ENCODE data around the gene GLRA1. TPM values are rescaled to one million over a fixed set of nuclear protein-coding genes. Genes with fewer than 3 reads are reported as not detected.

The GLRA1 gene
- total RNA-seq: not detected
- long read RNA-seq: 0 reads

- DNase-seq (peak; percentile 67), ATAC-seq (ENCODE audit: poor library complexity) (peak; percentile 60)
- intact Hi-C loops (cut with DNase I): no loop called here
Observed at GRCh38 chr5:151924564-151925301, at the start of gene GLRA1. Gene GLRA1 (minus strand): TSS chr5:151924851. CDS start chr5:151924549, 302 bp downstream.

- no peak for DNase-seq
- no peak for ATAC-seq (ENCODE audit: poor library complexity)
- intact Hi-C loops (cut with DNase I): no loop called here
Observed at GRCh38 chr5:151970885-151971284, 46.2 kb upstream of the GLRA1 start.

DNA sequence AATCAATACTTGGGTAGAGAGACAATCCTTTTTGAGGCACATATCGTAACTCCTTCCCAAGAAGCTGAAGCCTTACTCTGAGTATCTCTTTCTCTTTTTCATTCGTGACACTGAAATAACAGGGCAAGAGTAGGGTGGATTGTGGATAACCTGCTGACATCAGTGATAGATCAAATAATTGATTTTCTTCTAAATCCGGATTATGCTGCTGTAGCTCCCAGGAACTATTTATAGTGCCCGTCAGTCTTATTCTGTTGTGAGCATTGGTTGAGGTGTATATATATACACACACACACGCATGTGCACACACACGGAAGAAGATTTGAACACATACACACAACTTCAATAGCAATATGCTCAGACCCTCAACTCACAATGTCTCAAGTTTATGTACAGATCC lies 43.2 kb upstream of the GLRA1 start:
- DNase-seq (no peak), ATAC-seq (ENCODE audit: poor library complexity) (no peak)
- intact Hi-C loops (cut with DNase I): no loop called here

DNA sequence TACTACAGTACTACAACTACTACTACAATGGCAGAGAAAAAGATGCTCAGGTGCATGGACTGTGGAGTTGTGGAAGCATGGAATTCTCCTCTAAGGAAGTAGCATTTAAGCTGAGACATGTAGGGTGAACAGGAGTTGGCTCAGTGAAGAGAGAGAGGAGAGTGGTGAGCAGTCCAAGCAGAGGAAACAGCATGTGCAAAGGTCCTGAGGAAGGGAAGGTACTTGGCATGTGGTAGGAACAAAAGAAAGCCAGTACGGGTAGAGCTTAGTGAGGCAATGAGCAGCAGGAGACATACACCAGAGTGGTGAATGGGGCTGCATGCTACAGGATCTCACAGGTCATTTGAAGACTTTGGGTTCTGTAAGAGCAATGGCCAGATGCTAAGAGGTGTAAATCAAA lies 41.4 kb upstream of the GLRA1 start:
- no peak for ATAC-seq (ENCODE audit: poor library complexity)
- intact Hi-C loops (cut with DNase I): no loop called here
- DNase-seq: no peak

DNA sequence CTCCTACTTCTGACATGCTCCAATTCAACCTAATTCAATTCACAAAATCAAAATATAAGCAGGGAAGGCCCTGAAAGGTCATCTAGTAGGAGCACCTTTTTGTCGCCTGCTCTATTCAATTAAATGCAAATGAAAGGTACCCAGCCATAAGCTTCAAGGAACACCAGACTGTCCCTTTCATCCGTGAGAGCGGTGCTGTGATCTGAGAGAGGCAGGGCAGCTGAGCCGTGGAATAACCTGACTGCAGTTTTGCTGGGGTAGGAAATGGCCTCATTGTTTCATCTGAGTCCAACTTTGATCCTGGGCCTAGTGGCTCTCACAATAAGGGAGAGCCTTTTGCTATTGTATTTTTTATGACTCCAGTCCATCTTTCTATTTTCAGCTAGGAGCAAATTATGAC lies 39.8 kb upstream of the GLRA1 start:
- ATAC-seq (ENCODE audit: poor library complexity): no peak
- intact Hi-C loops (cut with DNase I): no loop called here
- no peak for DNase-seq

GRCh38 chr5:151961557-151961956 lies 36.9 kb upstream of the GLRA1 start:
- no peak for ATAC-seq (ENCODE audit: poor library complexity)
- intact Hi-C loops (cut with DNase I): no loop called here
- no peak for DNase-seq

- intact Hi-C loops (cut with DNase I): no loop called here
- ATAC-seq (ENCODE audit: poor library complexity): no peak
- no peak for DNase-seq
Observed at GRCh38 chr5:151958111-151958510, 33.5 kb upstream of the GLRA1 start.

DNA sequence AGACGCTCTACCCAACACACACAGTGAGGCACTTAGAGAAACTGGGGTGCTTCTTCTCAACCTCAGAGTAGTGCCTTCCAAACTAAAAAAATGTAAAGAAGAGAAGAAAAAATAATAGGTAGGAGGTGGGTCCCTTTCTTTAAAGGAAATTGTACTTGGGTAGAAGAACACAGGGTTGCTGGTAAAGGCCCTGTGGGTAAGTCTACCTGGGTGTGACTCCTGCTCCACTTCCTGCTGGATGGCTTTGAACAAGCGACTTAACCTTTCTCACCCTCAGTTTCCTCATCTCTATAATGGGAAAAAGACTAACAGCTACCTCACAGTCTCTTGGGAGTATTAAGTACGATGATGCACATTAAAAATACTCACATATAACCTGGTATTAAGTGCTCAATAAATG lies 32.1 kb upstream of the GLRA1 start:
- intact Hi-C loops (cut with DNase I): no loop called here
- ATAC-seq (ENCODE audit: poor library complexity) (no peak), DNase-seq (no peak)

- ATAC-seq (ENCODE audit: poor library complexity) (no peak), DNase-seq (no peak)
- intact Hi-C loops (cut with DNase I): no loop called here
Observed at GRCh38 chr5:151954255-151954654, 29.6 kb upstream of the GLRA1 start.

GRCh38 chr5:151953833-151954232 lies 29.2 kb upstream of the GLRA1 start:
- no peak for ATAC-seq (ENCODE audit: poor library complexity)
- no peak for DNase-seq
- intact Hi-C loops (cut with DNase I): no loop called here

GRCh38 chr5:151952238-151952637 lies 27.6 kb upstream of the GLRA1 start:
- ATAC-seq (ENCODE audit: poor library complexity): no peak
- intact Hi-C loops (cut with DNase I): no loop called here
- DNase-seq: no peak

DNA sequence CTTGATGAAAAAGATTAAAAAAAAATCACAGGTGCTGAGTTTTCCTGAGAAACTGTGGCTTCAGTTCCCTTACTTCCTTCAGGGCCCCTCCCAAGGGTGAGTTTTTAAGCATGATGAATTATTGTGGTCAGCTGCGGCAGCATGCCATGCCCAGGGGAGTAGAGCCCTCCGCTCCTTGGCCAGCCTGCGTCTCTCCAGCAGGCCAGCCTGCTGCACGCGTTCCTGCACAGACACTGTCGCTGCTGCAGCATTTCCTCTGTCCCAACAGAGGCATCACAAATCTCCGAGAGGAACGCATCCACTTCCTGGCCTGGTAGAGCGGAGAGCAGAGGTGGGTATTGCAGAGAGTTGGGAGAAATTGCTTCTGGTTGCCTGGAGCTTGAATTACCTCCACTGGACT lies 26.1 kb upstream of the GLRA1 start:
- intact Hi-C loops (cut with DNase I): no loop called here
- ATAC-seq (ENCODE audit: poor library complexity): no peak
- no peak for DNase-seq

DNA sequence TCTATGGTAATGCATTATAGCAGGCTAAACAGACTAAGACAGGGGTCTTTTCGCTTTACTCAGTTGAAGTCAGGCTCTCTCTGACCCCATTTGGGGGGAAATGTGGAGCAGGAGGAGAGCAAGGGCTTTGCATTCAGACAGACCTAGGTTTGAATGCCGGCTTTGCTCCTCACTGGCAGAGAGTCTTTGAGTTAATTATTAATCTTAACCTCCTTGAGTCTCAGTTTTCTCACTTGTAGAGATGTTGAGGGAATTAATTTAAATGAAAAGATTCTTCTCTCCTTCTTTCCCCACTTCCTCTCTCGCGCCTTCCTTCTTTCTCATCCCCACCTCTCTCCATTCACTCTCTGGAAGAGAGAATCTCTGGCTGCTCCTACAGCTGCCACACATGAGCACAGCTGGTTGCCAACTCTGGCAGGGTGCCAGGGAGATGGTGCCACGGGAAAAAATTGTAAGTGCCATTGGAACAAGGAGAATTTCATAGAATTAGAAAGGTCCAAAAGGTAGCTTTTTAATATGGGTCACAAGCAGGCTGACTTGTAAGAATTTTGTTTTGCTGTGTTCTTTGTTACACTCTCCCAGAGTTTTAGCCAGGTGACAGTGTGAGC lies 25.2 kb upstream of the GLRA1 start:
- intact Hi-C loops (cut with DNase I): no loop called here
- ATAC-seq (ENCODE audit: poor library complexity) (no peak), DNase-seq (no peak)

- DNase-seq (no peak), ATAC-seq (ENCODE audit: poor library complexity) (no peak)
- intact Hi-C loops (cut with DNase I): no loop called here
Observed at GRCh38 chr5:151949113-151949512, 24.5 kb upstream of the GLRA1 start.

DNA sequence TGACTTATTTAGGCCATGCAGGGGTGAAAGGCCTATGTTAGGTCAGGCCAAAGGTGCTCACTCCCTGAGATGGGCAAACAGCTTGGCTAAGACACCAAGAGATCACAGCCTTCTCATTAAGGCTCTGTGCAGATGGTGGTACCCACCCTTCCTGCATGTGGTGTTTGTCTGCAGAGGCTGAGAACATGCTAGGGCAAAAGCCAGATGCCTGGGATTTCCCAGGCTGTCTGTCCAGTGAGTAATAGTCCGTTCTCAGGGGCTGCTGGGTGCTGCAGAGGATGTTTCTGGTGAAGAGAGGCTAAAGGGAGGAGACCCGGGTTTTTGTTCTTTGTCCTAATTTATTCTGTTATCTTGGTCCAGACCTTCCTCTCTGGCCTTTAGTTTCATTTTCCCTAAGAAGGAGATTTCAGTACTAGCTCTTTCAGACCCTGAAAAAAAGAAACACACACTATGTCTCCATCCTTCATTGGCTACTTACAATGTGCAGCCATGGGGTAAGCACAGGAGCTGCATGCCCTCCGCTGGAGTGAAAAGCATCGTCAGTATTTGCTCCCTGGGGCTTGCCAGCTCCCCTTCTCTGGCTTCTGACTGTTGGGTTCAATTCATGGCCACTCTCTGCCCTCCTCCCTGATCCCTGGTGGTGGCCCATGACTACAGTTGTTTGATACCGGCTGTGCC lies 23.4 kb upstream of the GLRA1 start:
- DNase-seq (no peak), ATAC-seq (ENCODE audit: poor library complexity) (no peak)
- intact Hi-C loops (cut with DNase I): no loop called here

GRCh38 chr5:151937851-151938250 lies 13.2 kb upstream of the GLRA1 start:
- intact Hi-C loops (cut with DNase I): no loop called here
- no peak for ATAC-seq (ENCODE audit: poor library complexity)
- no peak for DNase-seq

DNA sequence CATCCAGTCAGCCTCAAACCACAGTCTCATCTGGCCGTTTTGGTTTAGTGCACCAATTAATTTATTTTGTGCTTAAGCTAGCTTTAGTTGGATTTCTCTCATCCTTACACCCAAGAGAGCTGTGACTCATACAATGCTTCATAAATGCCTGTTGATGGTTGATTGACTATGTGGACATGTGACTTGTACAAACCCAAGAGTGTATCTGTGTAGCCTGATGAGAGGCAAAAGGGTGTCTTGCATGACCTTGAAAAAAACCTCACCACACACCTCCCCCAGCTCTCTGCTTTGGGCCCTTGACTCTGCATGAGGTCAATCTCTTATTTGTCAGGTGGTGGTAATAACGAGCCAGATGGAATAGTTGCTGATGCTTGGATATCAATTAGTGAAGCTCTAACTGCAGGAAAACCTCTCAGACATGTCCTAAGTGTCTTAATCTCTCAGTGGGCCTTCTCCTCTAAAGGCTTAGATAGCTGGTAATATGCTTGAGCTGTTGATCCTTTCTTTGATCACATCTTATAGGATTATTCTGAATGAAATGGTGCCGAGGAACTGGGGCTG lies 10.6 kb upstream of the GLRA1 start:
- intact Hi-C loops (cut with DNase I): no loop called here
- DNase-seq (no peak), ATAC-seq (ENCODE audit: poor library complexity) (no peak)

DNA sequence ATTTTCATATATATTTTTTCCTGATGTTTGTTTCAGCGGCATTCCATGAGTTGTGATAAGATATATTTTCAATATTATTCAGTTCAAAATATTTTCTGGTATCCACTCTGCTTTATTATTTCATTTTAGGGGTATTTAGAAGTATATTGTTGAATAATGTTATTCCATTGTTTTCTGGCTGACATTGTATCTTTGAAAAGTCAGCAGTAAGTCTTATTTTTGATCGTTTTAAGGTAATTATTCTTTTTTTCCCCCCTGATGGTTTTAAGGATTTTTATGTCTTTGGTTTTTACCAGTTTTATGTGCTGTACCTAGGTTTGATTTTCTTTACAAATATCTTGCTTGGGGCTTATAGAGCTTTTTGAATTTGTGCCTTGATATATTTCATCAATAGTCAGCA lies 6.6 kb upstream of the GLRA1 start:
- DNase-seq (no peak), ATAC-seq (ENCODE audit: poor library complexity) (no peak)
- intact Hi-C loops (cut with DNase I): no loop called here

GRCh38 chr5:151926188-151926587 lies 1.5 kb upstream of the GLRA1 start:
- DNase-seq (no peak), ATAC-seq (ENCODE audit: poor library complexity) (no peak)
- intact Hi-C loops (cut with DNase I): no loop called here

DNA sequence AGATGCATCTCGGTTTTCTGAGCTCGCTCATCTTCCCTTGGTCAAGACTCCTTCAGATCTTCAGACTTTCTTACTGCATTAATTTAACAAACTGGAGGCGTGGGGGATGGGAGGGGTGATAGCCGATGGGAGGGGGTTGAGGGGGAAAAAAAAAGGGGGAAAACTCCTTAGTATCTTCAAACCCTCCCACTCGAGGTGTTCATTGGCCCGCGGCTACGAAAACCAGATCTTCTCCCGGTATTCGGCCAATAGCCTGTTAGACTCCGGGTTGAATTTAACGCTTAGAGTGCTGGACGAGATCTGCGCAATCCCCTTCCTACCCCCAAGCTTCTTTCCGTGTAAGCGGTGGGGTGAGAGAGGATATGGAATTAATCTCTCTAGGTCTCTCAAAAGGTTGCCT lies 689 bp upstream of the GLRA1 start:
- ATAC-seq (ENCODE audit: poor library complexity) (no peak), DNase-seq (no peak)
- intact Hi-C loops (cut with DNase I): no loop called here
